ENCODE measurements around the gene TRABD2A. TPM values are rescaled to one million over a fixed set of nuclear protein-coding genes. Genes with fewer than 3 reads are reported as not detected.

Gene TRABD2A
- total RNA-seq, 2 donors from 2014 or later: 0.52 to 5.3 TPM

- 80 to 84% methylated on average over 6 of the region's 6 CpGs for WGBS, 2 donors
- Histone ChIP-seq H3K4me1 (no peaks in the 10 kb centered on the region), H3K27me3 (no peaks in the 10 kb centered on the region), H3K36me3 (replicated peaks in 1 of 2; ENCODE audit: insufficient read depth in 1 of 2, low read depth in 2 of 2) (no peaks in the 10 kb centered on the region), H3K9me3 (no peaks in the 10 kb centered on the region), H3K27ac (no peak overlapping the region), H3K4me3 (no peak overlapping the region)
- DNase-seq (no peak), ATAC-seq (no peak)
- TF ChIP-seq POLR2A (IDR thresholded peaks at IDR 0.05) (no peak), CTCF (IDR thresholded peaks at IDR 0.05) (no peak)
- intact Hi-C loops (cut with DNase I): no loop called here
Observed at GRCh38 chr2:84856787-84857186, 24.1 kb downstream of the TRABD2A start.

GRCh38 chr2:84855731-84856130 is 25.2 kb downstream of the TRABD2A start:
- intact Hi-C loops (cut with DNase I): no loop called here
- H3K27me3 ChIP-seq: no peaks in the 10 kb centered on the region
- H3K4me3 ChIP-seq: no peak overlapping the region
- H3K36me3 ChIP-seq (replicated peaks in 1 of 2; ENCODE audit: insufficient read depth in 1 of 2, low read depth in 2 of 2): no peaks in the 10 kb centered on the region
- no peak overlapping the region for H3K27ac ChIP-seq
- no peaks in the 10 kb centered on the region for H3K9me3 ChIP-seq
- TF ChIP-seq POLR2A (IDR thresholded peaks at IDR 0.05) (no peak), CTCF (IDR thresholded peaks at IDR 0.05) (no peak)
- no peak for ATAC-seq
- 42 to 52% methylated on average over 11 of the region's 11 CpGs for WGBS, 2 donors
- DNase-seq: no peak
- H3K4me1 ChIP-seq: no peaks in the 10 kb centered on the region

GRCh38 chr2:84854850-84855249 is 26.0 kb downstream of the TRABD2A start:
- DNase-seq (no peak), ATAC-seq (no peak)
- H3K27me3 ChIP-seq: no peaks in the 10 kb centered on the region
- no peak overlapping the region for H3K4me3 ChIP-seq
- TF ChIP-seq POLR2A (IDR thresholded peaks at IDR 0.05): no peak
- no peak for TF ChIP-seq CTCF (IDR thresholded peaks at IDR 0.05)
- intact Hi-C loops (cut with DNase I): no loop called here
- H3K9me3 ChIP-seq: no peaks in the 10 kb centered on the region
- WGBS, 2 donors: 50 to 57% methylated on average over 4 of the region's 4 CpGs
- no peaks in the 10 kb centered on the region for H3K36me3 ChIP-seq (replicated peaks in 1 of 2; ENCODE audit: insufficient read depth in 1 of 2, low read depth in 2 of 2)
- no peaks in the 10 kb centered on the region for H3K4me1 ChIP-seq
- no peak overlapping the region for H3K27ac ChIP-seq

GRCh38 chr2:84851876-84852275 is 29.0 kb downstream of the TRABD2A start:
- TF ChIP-seq CTCF (IDR thresholded peaks at IDR 0.05): no peak
- no peak for TF ChIP-seq POLR2A (IDR thresholded peaks at IDR 0.05)

GRCh38 chr2:84850471-84850870 is 30.4 kb downstream of the TRABD2A start:
- H3K27me3 ChIP-seq: no peaks in the 10 kb centered on the region
- H3K4me1 ChIP-seq: no peaks in the 10 kb centered on the region
- no peaks in the 10 kb centered on the region for H3K36me3 ChIP-seq (replicated peaks in 1 of 2; ENCODE audit: insufficient read depth in 1 of 2, low read depth in 2 of 2)
- intact Hi-C loops (cut with DNase I): no loop called here
- no peak overlapping the region for H3K4me3 ChIP-seq
- 85 to 86% methylated on average over 4 of the region's 4 CpGs for WGBS, 2 donors
- no peak for TF ChIP-seq POLR2A (IDR thresholded peaks at IDR 0.05)
- no peak for TF ChIP-seq CTCF (IDR thresholded peaks at IDR 0.05)
- no peaks in the 10 kb centered on the region for H3K9me3 ChIP-seq
- DNase-seq (no peak), ATAC-seq (no peak)
- H3K27ac ChIP-seq: no peak overlapping the region

More at GRCh38 chr2:84851876-84852275, 29.0 kb downstream of the TRABD2A start:
- Histone ChIP-seq H3K9me3 (no peaks in the 10 kb centered on the region), H3K36me3 (replicated peaks in 1 of 2; ENCODE audit: insufficient read depth in 1 of 2, low read depth in 2 of 2) (no peaks in the 10 kb centered on the region), H3K27me3 (no peaks in the 10 kb centered on the region), H3K4me3 (no peak overlapping the region), H3K27ac (no peak overlapping the region), H3K4me1 (no peaks in the 10 kb centered on the region)
- WGBS, 2 donors: 47 to 89% methylated on average over 3 of the region's 3 CpGs
- no peak for ATAC-seq
- no peak for DNase-seq
- intact Hi-C loops (cut with DNase I): no loop called here

All from body of pancreas (tissue), 4 donors.